GM12878 (cell line): ENCODE results near the gene CEACAM8.

Source experiments
- ATF7 ChIP-seq: fragments of 450-650 bp; IDR thresholded peaks from 2 replicates; pipeline ENCODE4 v1.6.1; 2016; ENCODE audit warnings: low read depth, mild to moderate bottlenecking
- TF ChIP-seq, protein P1 (sequence below): fragments of 450-650 bp; IDR thresholded peaks from 2 replicates; pipeline ENCODE4 v1.6.1; 2017; ENCODE audit warnings: mild to moderate bottlenecking

DNA sequence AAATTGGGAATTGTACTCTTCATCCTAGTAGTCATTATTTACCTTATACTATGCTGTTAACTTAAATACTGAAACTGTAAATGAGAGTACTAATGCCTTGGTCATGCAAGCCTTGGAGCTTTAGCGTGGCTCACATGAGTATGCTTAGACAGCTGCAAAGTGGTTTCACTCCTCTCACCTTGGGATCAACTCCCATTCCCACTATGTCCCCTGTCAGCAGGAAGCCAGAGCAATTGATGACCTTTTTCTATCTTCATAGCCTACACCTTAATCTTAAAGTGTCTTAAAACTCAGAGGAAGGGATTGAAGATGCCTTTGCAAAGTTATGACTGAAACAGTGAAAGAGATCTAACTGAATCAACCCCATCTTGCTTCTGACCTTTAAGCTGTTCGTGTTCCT is 33.2 kb upstream of the CEACAM8 start:
- TF ChIP-seq, protein P1, sequence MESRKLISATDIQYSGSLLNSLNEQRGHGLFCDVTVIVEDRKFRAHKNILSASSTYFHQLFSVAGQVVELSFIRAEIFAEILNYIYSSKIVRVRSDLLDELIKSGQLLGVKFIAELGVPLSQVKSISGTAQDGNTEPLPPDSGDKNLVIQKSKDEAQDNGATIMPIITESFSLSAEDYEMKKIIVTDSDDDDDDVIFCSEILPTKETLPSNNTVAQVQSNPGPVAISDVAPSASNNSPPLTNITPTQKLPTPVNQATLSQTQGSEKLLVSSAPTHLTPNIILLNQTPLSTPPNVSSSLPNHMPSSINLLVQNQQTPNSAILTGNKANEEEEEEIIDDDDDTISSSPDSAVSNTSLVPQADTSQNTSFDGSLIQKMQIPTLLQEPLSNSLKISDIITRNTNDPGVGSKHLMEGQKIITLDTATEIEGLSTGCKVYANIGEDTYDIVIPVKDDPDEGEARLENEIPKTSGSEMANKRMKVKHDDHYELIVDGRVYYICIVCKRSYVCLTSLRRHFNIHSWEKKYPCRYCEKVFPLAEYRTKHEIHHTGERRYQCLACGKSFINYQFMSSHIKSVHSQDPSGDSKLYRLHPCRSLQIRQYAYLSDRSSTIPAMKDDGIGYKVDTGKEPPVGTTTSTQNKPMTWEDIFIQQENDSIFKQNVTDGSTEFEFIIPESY, result no peak
- TF ChIP-seq ATF7, result no peak
